Kidney (tissue), 14 donors: Measurements from ENCODE around the gene PNKP. TPM values are rescaled to one million over a fixed set of nuclear protein-coding genes. Genes with fewer than 3 reads are reported as not detected.

Source experiments
- DNase-seq, 5 donors: peaks; one replicate each; pipeline ENCODE4 v3.0.0-alpha.2; 2013 to 2020
- FAIRE-seq: peaks from 2 replicates; lab custom pipeline; 2012; peaks lifted over from hg19 to GRCh38; lab: Jason Lieb, UNC
- H3K27ac ChIP-seq, 2 donors: one replicate each; pipeline ENCODE4 v1.7.0; 2013; ENCODE audit warnings: low read depth in 2 of 2, low read length in 2 of 2, inconsistent platforms in 1 of 2
- H3K27me3 ChIP-seq: one replicate; pipeline ENCODE4 v1.7.1; 2013; ENCODE audit warnings: low read length, inconsistent platforms; ENCODE audit not compliant: control insufficient read depth, insufficient read depth
- H3K36me3 ChIP-seq, 3 donors: one replicate each; pipeline versions ENCODE4 v1.7.0 to v1.7.1; 2013; ENCODE audit warnings: low read length in 3 of 3, control low read depth in 1 of 3, inconsistent platforms in 1 of 3; ENCODE audit not compliant: insufficient read depth in 3 of 3, control insufficient read depth in 2 of 3
- H3K4me1 ChIP-seq, 3 donors: one replicate each; pipeline versions ENCODE4 v1.7.0 to v1.7.1; 2013; ENCODE audit warnings: low read length in 3 of 3, inconsistent platforms in 1 of 3, low read depth in 1 of 3; ENCODE audit not compliant: control insufficient read depth in 2 of 3, insufficient read depth in 2 of 3
- H3K4me3 ChIP-seq, 3 donors: one replicate each; pipeline versions ENCODE4 v1.7.0 to v1.8.1; 2013; ENCODE audit warnings: low read length in 3 of 3, control low read depth in 1 of 3, inconsistent platforms in 1 of 3
- H3K9ac ChIP-seq, 3 donors: one replicate each; pipeline versions ENCODE4 v1.7.0 to v1.7.1; 2013; ENCODE audit warnings: low read length in 3 of 3, control low read depth in 1 of 3, inconsistent platforms in 1 of 3
- H3K9me3 ChIP-seq, 3 donors: one replicate each; pipeline versions ENCODE4 v1.7.0 to v1.7.1; 2013; ENCODE audit warnings: low read length in 3 of 3, control low read depth in 1 of 3, inconsistent platforms in 1 of 3; ENCODE audit not compliant: control insufficient read depth in 2 of 3, insufficient read depth in 1 of 3
- intact Hi-C: fragments of 100-400 bp; cut with DNase I; formaldehyde crosslinking; loops from one replicate; pipeline ENCODE4 v1.11.1; 2022
- polyA plus RNA-seq: library from polyadenylated mRNA; stranded (reverse); fragments of 350-450 nt; fragmentation: Illumina TruSeq; extraction: RNeasy Lipid Tissue Mini Kit (QIAGEN cat#74804); gene quantifications from one replicate; pipeline ENCODE4 v1.2.3, GENCODE V29; 2014; ENCODE audit warnings: low read depth, low replicate concordance; ENCODE audit not compliant: insufficient read depth
- total RNA-seq: library from RNA; stranded (reverse); fragmentation: NEBNext Ultra II Directional; extraction: Animal tissue kit (Norgen Biotek cat#: 25700); gene quantifications from one replicate; pipeline ENCODE4 v1.2.1, GENCODE V29; 2021
- TF ChIP-seq, protein P1 (sequence below): IDR thresholded peaks from 3 replicates; pipeline ENCODE4 v1.5.1; 2012; ENCODE audit warnings: mild to moderate bottlenecking, moderate library complexity, borderline replicate concordance; ENCODE audit not compliant: insufficient read depth; ENCODE audit errors: extremely low read depth
- donor health status: control.
- donor health status: control.
- donor health status: control.
- donor health status: control.
- donor health status: control.
- donor health status: DM: yes; HTN: yes; CAD: no.
- donor health status: Normal renal cell carcinoma (clear cell type).

Gene PNKP
- total and polyA plus RNA-seq, 2 donors from 2014 or later: 45.5 to 101 TPM

DNA sequence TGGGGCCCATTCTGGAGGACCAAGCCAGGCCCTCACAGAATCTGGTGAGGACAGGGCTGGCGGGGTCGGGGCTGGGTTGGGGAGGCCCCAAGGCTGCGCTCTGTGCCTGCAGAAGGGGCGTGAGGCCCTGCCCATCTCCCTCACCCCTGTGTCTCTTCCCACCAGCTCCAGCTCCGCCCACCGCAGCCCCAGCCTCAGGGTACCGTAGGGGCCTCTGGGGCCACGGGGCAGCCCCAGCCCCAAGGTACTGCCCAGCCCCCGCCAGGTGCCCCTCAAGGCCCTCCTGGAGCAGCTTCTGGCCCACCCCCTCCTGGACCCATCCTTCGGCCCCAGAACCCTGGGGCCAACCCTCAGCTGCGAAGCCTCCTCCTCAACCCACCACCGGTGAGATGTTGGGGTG lies 31.8 kb downstream of the PNKP start:
- H3K4me1 ChIP-seq: no peaks in the 10 kb centered on the region
- TF ChIP-seq, protein P1, sequence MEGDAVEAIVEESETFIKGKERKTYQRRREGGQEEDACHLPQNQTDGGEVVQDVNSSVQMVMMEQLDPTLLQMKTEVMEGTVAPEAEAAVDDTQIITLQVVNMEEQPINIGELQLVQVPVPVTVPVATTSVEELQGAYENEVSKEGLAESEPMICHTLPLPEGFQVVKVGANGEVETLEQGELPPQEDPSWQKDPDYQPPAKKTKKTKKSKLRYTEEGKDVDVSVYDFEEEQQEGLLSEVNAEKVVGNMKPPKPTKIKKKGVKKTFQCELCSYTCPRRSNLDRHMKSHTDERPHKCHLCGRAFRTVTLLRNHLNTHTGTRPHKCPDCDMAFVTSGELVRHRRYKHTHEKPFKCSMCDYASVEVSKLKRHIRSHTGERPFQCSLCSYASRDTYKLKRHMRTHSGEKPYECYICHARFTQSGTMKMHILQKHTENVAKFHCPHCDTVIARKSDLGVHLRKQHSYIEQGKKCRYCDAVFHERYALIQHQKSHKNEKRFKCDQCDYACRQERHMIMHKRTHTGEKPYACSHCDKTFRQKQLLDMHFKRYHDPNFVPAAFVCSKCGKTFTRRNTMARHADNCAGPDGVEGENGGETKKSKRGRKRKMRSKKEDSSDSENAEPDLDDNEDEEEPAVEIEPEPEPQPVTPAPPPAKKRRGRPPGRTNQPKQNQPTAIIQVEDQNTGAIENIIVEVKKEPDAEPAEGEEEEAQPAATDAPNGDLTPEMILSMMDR: no peak
- no peaks in the 10 kb centered on the region for H3K9me3 ChIP-seq
- H3K4me3 ChIP-seq: no peak overlapping the region
- no peaks in the 10 kb centered on the region for H3K27me3 ChIP-seq
- no peak overlapping the region for H3K27ac ChIP-seq
- peaks cover 2 to 42% (median 19%) of the 10 kb centered on the region in 3 donors for H3K36me3 ChIP-seq
- no peak for DNase-seq
- FAIRE-seq: no peak
- no peak overlapping the region for H3K9ac ChIP-seq
- intact Hi-C loops: no loop called here

DNA sequence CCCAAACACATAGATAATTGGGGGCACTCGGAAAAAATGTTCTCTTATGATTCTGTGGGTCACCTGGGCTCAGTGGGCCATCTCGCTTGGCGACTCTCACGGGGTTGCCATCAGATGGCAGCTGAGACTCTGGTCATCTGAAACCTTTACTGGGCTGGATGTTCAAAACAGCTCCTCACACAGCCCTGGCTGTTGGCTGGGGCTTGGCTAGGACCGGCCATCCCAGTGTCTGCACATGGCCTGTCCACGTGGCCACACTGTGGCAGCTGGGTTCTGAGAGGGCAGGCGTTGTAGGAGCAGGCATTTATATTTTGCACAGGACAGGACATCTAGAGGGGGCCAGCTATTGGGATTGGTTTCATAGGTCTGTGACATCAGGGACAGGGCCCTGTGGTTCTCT lies 33.8 kb downstream of the PNKP start:
- Histone ChIP-seq H3K9me3 (no peaks in the 10 kb centered on the region), H3K4me1 (no peaks in the 10 kb centered on the region), H3K9ac (no peak overlapping the region), H3K4me3 (no peak overlapping the region), H3K27me3 (no peaks in the 10 kb centered on the region), H3K36me3 (peaks cover 0 to 44% (median 11%) of the 10 kb centered on the region in 3 donors), H3K27ac (no peak overlapping the region)
- TF ChIP-seq, protein P1: no peak
- intact Hi-C loops: no loop called here
- no peak for DNase-seq
- FAIRE-seq: no peak

DNA sequence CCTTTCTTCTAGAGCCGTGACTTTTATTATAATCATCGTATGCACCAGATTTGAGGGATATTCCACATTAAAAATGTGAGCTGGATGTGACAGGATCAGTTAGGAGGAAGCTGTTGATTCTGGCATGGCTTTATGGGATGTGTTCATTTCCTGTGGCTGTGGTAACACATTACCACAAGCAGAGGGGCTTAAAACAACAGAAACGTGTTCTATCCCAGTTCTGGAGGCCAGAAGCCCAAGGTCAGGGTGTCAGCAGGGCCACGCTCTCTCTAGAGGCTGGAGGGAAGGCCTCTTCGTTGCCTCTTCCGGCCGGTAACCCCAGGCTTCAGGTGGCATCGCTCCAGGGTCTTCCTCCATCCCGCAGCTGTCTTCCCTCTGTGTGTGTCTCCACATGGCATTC lies 34.8 kb downstream of the PNKP start:
- H3K9ac ChIP-seq: no peak overlapping the region
- FAIRE-seq: no peak
- no peaks in the 10 kb centered on the region for H3K27me3 ChIP-seq
- intact Hi-C loops: no loop called here
- H3K4me1 ChIP-seq: no peaks in the 10 kb centered on the region
- peaks cover 0 to 48% (median 10%) of the 10 kb centered on the region in 3 donors for H3K36me3 ChIP-seq
- no peak overlapping the region for H3K4me3 ChIP-seq
- no peaks in the 10 kb centered on the region for H3K9me3 ChIP-seq
- peak overlapping the region in 1 of 2 donors; percentile 14 for H3K27ac ChIP-seq
- TF ChIP-seq, protein P1: no peak
- DNase-seq: no peak

DNA sequence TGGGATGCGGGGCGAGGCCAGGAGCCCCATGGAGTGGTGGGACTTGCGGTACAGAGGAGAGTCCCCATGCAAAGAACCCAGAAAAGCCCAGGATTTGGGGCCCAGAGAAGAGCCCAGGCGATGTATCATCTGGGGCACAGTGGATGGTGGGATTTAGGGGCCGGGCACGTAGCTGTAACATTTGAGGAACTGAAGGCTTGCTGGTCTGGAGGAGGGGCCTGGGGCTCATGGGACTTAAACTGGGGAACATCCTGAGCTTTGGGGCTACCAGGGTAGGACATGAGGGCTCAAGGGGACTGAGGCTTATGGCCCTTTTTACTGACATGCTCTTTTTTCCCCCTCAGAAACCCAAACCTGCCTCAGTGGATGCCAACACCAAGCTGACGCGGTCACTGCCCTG lies 35.8 kb downstream of the PNKP start:
- TF ChIP-seq, protein P1: no peak
- Histone ChIP-seq H3K4me3 (no peak overlapping the region), H3K9me3 (no peaks in the 10 kb centered on the region), H3K27ac (no peak overlapping the region), H3K36me3 (peaks cover 0 to 41% (median 10%) of the 10 kb centered on the region in 3 donors), H3K4me1 (no peaks in the 10 kb centered on the region), H3K27me3 (no peaks in the 10 kb centered on the region), H3K9ac (no peak overlapping the region)
- intact Hi-C loops: no loop called here
- FAIRE-seq: no peak
- no peak for DNase-seq
